MCF 10A (cell line): ENCODE results near the gene ACIN1. TPM values are rescaled to one million over a fixed set of nuclear protein-coding genes. Genes with fewer than 3 reads are reported as not detected.

Experiments
- BruUV-seq: library from RNA; stranded (reverse); fragments of 400-500 nt; replicated peaks from 2 replicates; lab custom pipeline; 2021; lab: Mats Ljungman, UMichigan
- CTCF ChIA-PET: fragments of 300-600 bp; sonication (Branson Sonifier 250); formaldehyde crosslinking; extraction: SDS; loops from one replicate; lab custom pipeline; 2021; ENCODE audit warnings: antibody characterized with exemption, inconsistent platforms; lab: Yijun Ruan, JAX
- POLR2A ChIA-PET: fragments of 300-600, 350-650 bp; sonication (Branson Sonifier 250); formaldehyde crosslinking; extraction: SDS; loops from one replicate; lab custom pipeline; 2020; ENCODE audit warnings: antibody characterized with exemption, inconsistent platforms; lab: Yijun Ruan, JAX
- DNase-seq: peaks from one replicate; pipeline ENCODE4 v3.0.0-alpha.2; 2018; ENCODE audit not compliant: unreplicated experiment
- H3K27ac Mint-ChIP-seq: one replicate; pipeline ENCODE4 v1.8.0; 2022; ENCODE audit warnings: mild to moderate bottlenecking, low read depth, mixed read lengths; ENCODE audit not compliant: unreplicated experiment
- H3K27me3 Mint-ChIP-seq: one replicate; pipeline ENCODE4 v1.8.0; 2022; ENCODE audit warnings: mixed read lengths; ENCODE audit not compliant: insufficient read depth, unreplicated experiment
- H3K36me3 Mint-ChIP-seq: one replicate; pipeline ENCODE4 v1.8.0; 2022; ENCODE audit warnings: mild to moderate bottlenecking, moderate library complexity, mixed read lengths; ENCODE audit not compliant: insufficient read depth, unreplicated experiment
- H3K4me1 Mint-ChIP-seq: one replicate; pipeline ENCODE4 v1.8.0; 2022; ENCODE audit warnings: mixed read lengths; ENCODE audit not compliant: insufficient read depth, unreplicated experiment
- H3K4me3 Mint-ChIP-seq: one replicate; pipeline ENCODE4 v1.8.0; 2022; ENCODE audit warnings: mild to moderate bottlenecking, moderate library complexity, mixed read lengths; ENCODE audit not compliant: unreplicated experiment
- H3K9me3 Mint-ChIP-seq: one replicate; pipeline ENCODE4 v1.8.0; 2022; ENCODE audit warnings: mixed read lengths; ENCODE audit not compliant: unreplicated experiment
- CTCF ChIP-seq: fragments of 200-600 bp; IDR thresholded peaks from one replicate; pipeline ENCODE4 v1.8.0; 2022; ENCODE audit warnings: antibody characterized with exemption, mild to moderate bottlenecking; ENCODE audit not compliant: unreplicated experiment
- intact Hi-C: fragments of 100-400 bp; cut with micrococcal nuclease; formaldehyde crosslinking; loops from 2 replicates; pipeline ENCODE4 v1.14.1; 2022
- total RNA-seq: library from RNA; stranded (reverse); gene quantifications from 2 replicates; pipeline ENCODE4 v1.2.3, GENCODE V29; 2022

ACIN1 gene
- total RNA-seq, 1 experiment from 2014 or later = 197 TPM

DNA sequence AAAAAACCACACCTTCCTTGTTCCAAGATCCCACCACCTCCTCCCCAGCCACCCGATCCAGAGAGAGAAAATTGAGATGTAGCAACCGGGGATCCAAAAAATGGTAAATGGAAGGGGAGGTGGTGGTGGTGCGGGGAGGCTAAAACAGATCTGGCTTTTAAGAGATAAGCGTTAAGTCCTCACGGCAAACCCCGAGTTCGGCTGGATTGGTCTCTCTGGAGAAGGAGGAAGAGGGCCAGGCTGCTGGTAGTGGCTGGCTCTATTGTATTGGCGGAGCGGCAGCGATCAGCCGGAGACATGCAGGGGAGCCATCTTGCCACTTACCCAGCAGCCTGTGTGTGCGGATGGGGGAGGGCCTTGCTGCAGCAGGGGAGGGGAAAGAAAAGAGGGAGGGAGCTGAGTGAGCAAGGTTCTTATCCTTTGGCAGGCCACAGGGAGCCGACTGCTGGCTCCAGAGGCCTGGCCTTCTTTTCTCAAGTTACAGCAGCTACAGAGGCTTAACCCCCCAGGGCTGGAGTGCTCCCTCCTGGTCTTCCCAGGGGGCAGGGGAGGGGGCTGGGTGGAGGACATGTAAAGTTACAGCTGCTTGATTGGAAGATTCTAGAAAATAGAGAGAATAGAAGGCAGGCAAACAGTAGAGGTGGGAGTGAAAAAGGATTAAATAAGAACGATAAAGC lies 23.6 kb downstream of the ACIN1 start:
- peaks cover 82% of the 10 kb centered on the region for H3K36me3 Mint-ChIP-seq
- ChIA-PET CTCF (interaction anchor here (0.7 to 3.7 kb wide), 22 partner anchors 8 to 1970 kb away, joined by 3 to 27 read pairs (median 4); partner anchors contain the start of genes ACIN1 and C14orf119), POLR2A (interaction anchor here (0.5 to 3.2 kb wide), 27 partner anchors 9 to 1489 kb away, joined by 3 to 66 read pairs (median 4); partner anchors contain the start of genes ACIN1, AJUBA, C14orf119 and OXA1L)
- peak; percentile 89 for DNase-seq
- H3K9me3 Mint-ChIP-seq = no peaks in the 10 kb centered on the region
- peak overlapping the region; percentile 88 for H3K27ac Mint-ChIP-seq
- no peaks in the 10 kb centered on the region for H3K27me3 Mint-ChIP-seq
- H3K4me3 Mint-ChIP-seq = peak overlapping the region; percentile 85
- BruUV-seq = no TSS peak
- intact Hi-C loops = no loop called here
- H3K4me1 Mint-ChIP-seq = peaks cover 19% of the 10 kb centered on the region
- no peak for TF ChIP-seq CTCF

DNA sequence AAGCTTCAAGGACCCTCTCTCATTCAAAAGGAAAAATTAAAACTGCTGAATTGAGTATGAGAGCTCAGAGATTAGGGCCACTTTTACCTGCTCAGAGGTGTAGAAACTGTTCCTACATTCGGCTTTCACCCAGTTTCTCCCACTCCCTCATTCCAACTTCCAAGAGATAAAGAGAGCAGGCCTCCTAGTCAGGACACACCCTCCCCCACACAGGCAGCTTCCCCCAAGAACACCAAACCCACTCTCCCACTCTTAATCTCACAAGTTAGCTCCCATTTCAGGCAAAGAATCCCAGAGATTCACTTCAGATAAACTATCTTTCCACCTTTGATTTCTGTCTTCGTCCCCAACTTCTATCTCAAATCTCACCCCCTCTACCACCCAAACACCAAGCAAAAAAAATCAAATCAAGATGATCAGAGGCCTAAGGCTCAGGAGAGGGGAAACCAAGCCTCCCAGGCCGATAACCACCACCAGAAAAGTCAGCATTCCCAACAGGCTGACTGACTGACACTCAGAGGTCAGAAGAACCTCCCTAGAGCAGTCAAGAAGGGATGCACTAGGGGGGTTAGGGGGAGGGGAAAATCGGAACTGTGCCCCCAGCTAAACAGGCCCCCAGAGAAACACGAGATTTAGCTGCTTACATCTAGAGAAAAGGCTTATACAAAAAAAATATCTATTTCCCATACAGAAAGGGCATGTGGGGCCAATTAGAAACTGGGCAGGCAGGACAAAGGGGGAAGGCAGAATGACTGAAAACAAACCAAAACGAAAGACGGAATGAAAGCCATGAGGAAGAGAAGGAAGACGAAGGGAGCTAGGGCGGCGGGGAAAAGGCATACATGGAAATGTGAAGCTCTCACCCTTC lies 24.4 kb downstream of the ACIN1 start:
- no TSS peak for BruUV-seq

DNA sequence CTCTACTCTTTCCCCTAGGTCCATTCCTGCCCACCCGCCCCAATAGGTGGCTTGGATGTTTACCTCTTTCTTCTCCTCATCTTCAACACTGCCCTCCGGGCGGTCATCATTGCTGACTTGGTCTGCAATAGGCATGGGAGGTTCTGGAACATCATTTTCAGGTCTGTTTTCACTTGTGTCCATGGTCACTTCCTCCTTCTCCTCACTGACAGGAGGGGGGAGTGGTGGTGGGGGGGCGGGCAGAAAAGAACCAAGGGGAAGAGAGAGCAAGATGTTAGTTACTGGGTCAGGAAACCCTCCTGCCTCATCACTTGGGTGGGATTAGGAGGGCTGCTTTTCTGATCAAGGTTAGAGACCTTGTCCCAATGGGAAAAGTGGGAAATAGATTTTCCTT lies 25.5 kb downstream of the ACIN1 start:
- CTCF ChIA-PET = interaction anchor here (0.6 to 16.3 kb wide), 52 partner anchors 10 to 1618 kb away, joined by 3 to 620 read pairs (median 6); partner anchors contain the start of genes ACIN1, AJUBA, C14orf119 and CDH24
- Mint-ChIP-seq H3K27ac (no peak overlapping the region), H3K4me1 (peaks cover 26% of the 10 kb centered on the region), H3K27me3 (no peaks in the 10 kb centered on the region), H3K36me3 (peaks cover 82% of the 10 kb centered on the region), H3K4me3 (no peak overlapping the region), H3K9me3 (no peaks in the 10 kb centered on the region)
- intact Hi-C loops = loop anchor here (1.0 kb wide), 1 partner anchor 40 kb away; no protein-coding TSS in a partner anchor
- no peak for DNase-seq
- BruUV-seq = TSS peak; percentile 0
- POLR2A ChIA-PET = interaction anchor here (0.7 to 1.9 kb wide), 12 partner anchors 9 to 233 kb away, joined by 3 to 27 read pairs (median 4); partner anchors contain the start of genes ACIN1, AJUBA, C14orf119 and CDH24
- TF ChIP-seq CTCF = no peak

More for the DNA sequence above, 24.4 kb downstream of the ACIN1 start:
- CTCF ChIA-PET = interaction anchor here (0.6 to 3.7 kb wide), 29 partner anchors 9 to 1969 kb away, joined by 3 to 27 read pairs (median 4); partner anchors contain the start of genes ACIN1 and C14orf119
- Mint-ChIP-seq H3K36me3 (peaks cover 82% of the 10 kb centered on the region), H3K4me1 (peaks cover 26% of the 10 kb centered on the region), H3K4me3 (peak overlapping the region; percentile 85), H3K27ac (peak overlapping the region; percentile 88), H3K27me3 (no peaks in the 10 kb centered on the region), H3K9me3 (no peaks in the 10 kb centered on the region)
- no peak for TF ChIP-seq CTCF
- POLR2A ChIA-PET = interaction anchor here (0.6 to 3.2 kb wide), 23 partner anchors 8 to 305 kb away, joined by 3 to 66 read pairs (median 4); partner anchors contain the start of genes ACIN1, AJUBA, C14orf119 and HAUS4
- intact Hi-C loops = no loop called here
- no peak for DNase-seq
